A549 (cell line): ENCODE results near the gene UNKL. TPM values are rescaled to one million over a fixed set of nuclear protein-coding genes. Genes with fewer than 3 reads are reported as not detected.

Source experiments
- ATAC-seq, 2 experiments: fragments of 200-7000 bp in 1 of 2; fragments of >200 bp in 1 of 2; cut with Nextera tagmentation in 1 of 2; cut with Tn5 transposase in 1 of 2; 3 replicates each; pipeline versions ENCODE4 v1.8.0 to v1.9.1; 2018 to 2020; ENCODE audit warnings: mild to moderate bottlenecking in 1 of 2, moderate library complexity in 1 of 2
- CTCF ChIA-PET: fragments of 300-600 bp; sonication (Branson Sonifier 250); formaldehyde crosslinking; extraction: SDS; loops from one replicate; lab custom pipeline; 2021; ENCODE audit warnings: antibody characterized with exemption, inconsistent platforms; lab: Yijun Ruan, JAX
- POLR2A ChIA-PET: fragments of 350-600 bp; formaldehyde crosslinking; extraction: SDS; loops from one replicate; lab custom pipeline; 2021; ENCODE audit warnings: antibody characterized with exemption, inconsistent platforms; lab: Yijun Ruan, JAX
- DNase-seq, 2 experiments: peaks; one replicate each; pipeline versions ENCODE4 v3.0.0 to v3.0.0-alpha.2; 2011 to 2016; ENCODE audit warnings: low read depth in 1 of 2, low spot score in 1 of 2
- FAIRE-seq: peaks from 2 replicates; lab custom pipeline; 2011; peaks lifted over from hg19 to GRCh38; lab: Jason Lieb, UNC
- H3K27ac ChIP-seq, 2 experiments: fragments of >200 bp; sonication (Bioruptor Twin); formaldehyde crosslinking; 3 replicates each; pipeline ENCODE4 v1.5.1; 2016 to 2017
- H3K4me1 ChIP-seq: fragments of >200 bp; sonication (Bioruptor Twin); formaldehyde crosslinking; 3 replicates; pipeline ENCODE4 v1.6.1; 2016
- H3K4me2 ChIP-seq: fragments of >200 bp; sonication (Bioruptor Twin); formaldehyde crosslinking; 3 replicates; pipeline ENCODE4 v1.6.1; 2016
- H3K4me3 ChIP-seq: fragments of >200 bp; sonication (Bioruptor Twin); formaldehyde crosslinking; 3 replicates; pipeline ENCODE4 v1.5.1; 2016
- H3K9me3 ChIP-seq: fragments of >200 bp; sonication (Bioruptor Twin); formaldehyde crosslinking; 3 replicates; pipeline ENCODE4 v1.6.1; 2016
- ATOH8 ChIP-seq: fragments of 250-450 bp; sonication (Bioruptor Pico); IDR thresholded peaks from 2 replicates; pipeline ENCODE4 v1.5.0; 2020; ENCODE audit warnings: low read depth, mild to moderate bottlenecking, moderate library complexity
- CBX2 ChIP-seq: fragments of 200-600 bp; sonication (generic); IDR thresholded peaks from 2 replicates; pipeline ENCODE4 v1.6.1; 2016; ENCODE audit warnings: low read depth, mild to moderate bottlenecking, borderline replicate concordance
- CEBPB ChIP-seq, 2 experiments: fragments of >200 bp in 1 of 2; sonication (Bioruptor Twin) in 1 of 2; formaldehyde crosslinking in 1 of 2; IDR thresholded peaks; 2 replicates each; pipeline ENCODE4 v1.6.1; 2012 to 2016
- CTCF ChIP-seq: fragments of >200 bp; sonication (Bioruptor Twin); formaldehyde crosslinking; IDR thresholded peaks from 3 replicates; pipeline ENCODE4 v1.5.1; 2016
- E2F6 ChIP-seq: IDR thresholded peaks from 2 replicates; pipeline ENCODE4 v1.6.1; 2012; ENCODE audit warnings: low read depth, borderline replicate concordance
- ELK1 ChIP-seq: fragments of 150-350 bp; IDR thresholded peaks from 2 replicates; pipeline ENCODE4 v1.6.1; 2014; ENCODE audit warnings: low read depth, mild to moderate bottlenecking, low read length
- FOSL2 ChIP-seq, 2 experiments: fragments of 450-650 bp in 1 of 2; fragments of >200 bp in 1 of 2; sonication (Bioruptor Twin) in 1 of 2; formaldehyde crosslinking; IDR thresholded peaks; 2 replicates each; pipeline versions ENCODE4 v1.5.0 to v1.6.1; 2016 to 2020; ENCODE audit warnings: mild to moderate bottlenecking in 1 of 2, moderate library complexity in 1 of 2
- HDAC2 ChIP-seq: fragments of 200-600 bp; sonication (generic); IDR thresholded peaks from 2 replicates; pipeline ENCODE4 v1.6.1; 2016
- HOXB13 ChIP-seq: fragments of 250-450 bp; sonication (Bioruptor Pico); IDR thresholded peaks from 2 replicates; pipeline ENCODE4 v1.5.0; 2020; ENCODE audit warnings: low read depth, mild to moderate bottlenecking, moderate library complexity
- HOXB5 ChIP-seq: fragments of 250-450 bp; sonication (Bioruptor Pico); IDR thresholded peaks from 2 replicates; pipeline ENCODE4 v1.5.0; 2020; ENCODE audit warnings: mild to moderate bottlenecking, moderate library complexity
- JUNB ChIP-seq: fragments of >200 bp; sonication (Bioruptor Twin); formaldehyde crosslinking; IDR thresholded peaks from 2 replicates; pipeline ENCODE4 v1.6.1; 2016
- KDM1A ChIP-seq: fragments of 200-600 bp; sonication (generic); IDR thresholded peaks from 2 replicates; pipeline ENCODE4 v1.6.1; 2016; ENCODE audit warnings: low read depth, mild to moderate bottlenecking
- MAX ChIP-seq: IDR thresholded peaks from 2 replicates; pipeline ENCODE4 v1.6.1; 2012
- MAZ ChIP-seq: fragments of 150-350 bp; IDR thresholded peaks from 2 replicates; pipeline ENCODE4 v1.6.1; 2014; ENCODE audit warnings: antibody characterized with exemption, low read depth, low read length, borderline replicate concordance
- REST ChIP-seq: fragments of 200-600 bp; sonication (generic); IDR thresholded peaks from 2 replicates; pipeline ENCODE4 v1.6.1; 2016; ENCODE audit warnings: antibody characterized with exemption, mild to moderate bottlenecking, moderate library complexity
- ZC3H11A ChIP-seq: fragments of 450-650 bp; IDR thresholded peaks from 2 replicates; pipeline ENCODE4 v1.6.1; 2014; ENCODE audit warnings: antibody characterized with exemption, mild to moderate bottlenecking
- ZSCAN20 ChIP-seq: fragments of 250-450 bp; sonication (Bioruptor Pico); IDR thresholded peaks from 2 replicates; pipeline ENCODE4 v1.8.0; 2022; ENCODE audit warnings: mild to moderate bottlenecking, moderate library complexity
- WGBS: methylation state at CpG from one replicate; pipeline ENCODE4 v1.1.6; 2017; ENCODE audit errors: missing lambda C conversion rate; 5-methylcytosine and 5-hydroxymethylcytosine counted together
- polyA plus RNA-seq, 4 experiments: library from polyadenylated mRNA; depleted of rRNA in 3 of 4; stranded (reverse); fragments of >200 nt; fragmentation: RNase III in 1 of 4; extraction: RNeasy Plus Mini Kit Qiagen cat#74134 plus additional on column Dnase treatment in 1 of 4; gene quantifications; 2 replicates in 3 of 4; 3 replicates in 1 of 4; pipeline ENCODE4 v1.2.3, GENCODE V29; 2011 to 2017

The UNKL gene
- polyA plus RNA-seq, 2 of the 4 experiments (the other 2 are of a cell fraction), result 20.7 to 37.6 TPM

GRCh38 chr16:1438229-1439057 lies 23.9 kb upstream of the UNKL start:
- ChIA-PET POLR2A (interaction anchor here (1.1 kb wide), 1 partner anchor 18 kb away, joined by 3 read pairs; the partner anchor contains the start of gene UQCC4), CTCF (interaction anchor here (0.5 to 9.2 kb wide), 4 partner anchors 11 to 186 kb away, joined by 3 to 57 read pairs (median 3); no protein-coding TSS in a partner anchor)
- 76% methylated on average over 19 of the region's 35 CpGs for WGBS
- Histone ChIP-seq H3K9me3 (no peaks in the 10 kb centered on the region), H3K27ac (no peak overlapping the region), H3K4me3 (no peak overlapping the region), H3K4me2 (no peak overlapping the region)
- DNase-seq, result no peak
- no peak for ATAC-seq
- FAIRE-seq, result no peak
- no peak for TF ChIP-seq ATOH8 (CRISPR knock-in tag)
- TF ChIP-seq FOSL2 (IDR thresholded peaks at IDR 0.05), result no peak
- no peak for TF ChIP-seq FOSL2 (CRISPR knock-in tag; IDR thresholded peaks at IDR 0.05)
- TF ChIP-seq ZSCAN20, result no peak
- TF ChIP-seq JUNB, result no peak
- no peak for TF ChIP-seq MAX
- no peak for TF ChIP-seq E2F6
- TF ChIP-seq KDM1A, result no peak
- TF ChIP-seq CBX2, result no peak
- no peak for TF ChIP-seq CEBPB (IDR thresholded peaks at IDR 0.05)
- no peak for TF ChIP-seq HOXB5 (CRISPR knock-in tag)
- no peak for TF ChIP-seq CTCF
- TF ChIP-seq ELK1, result no peak
- TF ChIP-seq HDAC2, result no peak
- TF ChIP-seq ZC3H11A, result no peak
- no peak for TF ChIP-seq HOXB13 (CRISPR knock-in tag)
- TF ChIP-seq REST, result no peak
- no peak for TF ChIP-seq MAZ
- TF ChIP-seq, all 56 proteins: peak for 0
- H3K4me1 ChIP-seq, result no peaks in the 10 kb centered on the region
